AG04450 (cell line): Measurements from ENCODE around the gene UTP11. TPM values are rescaled to one million over a fixed set of nuclear protein-coding genes. Genes with fewer than 3 reads are reported as not detected.

Experiments used
- CTCF ChIA-PET: fragments of 300-600, 350-600 bp; formaldehyde crosslinking; extraction: SDS; loops from one replicate; lab custom pipeline; 2022; ENCODE audit warnings: antibody characterized with exemption, inconsistent platforms; lab: Charles Lee
- POLR2A ChIA-PET: fragments of 350-600 bp; formaldehyde crosslinking; extraction: SDS; loops from one replicate; lab custom pipeline; 2021; ENCODE audit warnings: antibody characterized with exemption, inconsistent platforms; lab: Yijun Ruan, JAX
- DNase-seq: peaks from one replicate; pipeline ENCODE4 v3.0.0-alpha.2; 2011; ENCODE audit warnings: low read depth, low spot score
- H3K27ac ChIP-seq: one replicate; pipeline ENCODE4 v1.5.1; 2012; ENCODE audit warnings: low read depth, low read length, control low read depth
- H3K27me3 ChIP-seq: one replicate; pipeline ENCODE4 v1.6.0; 2012; ENCODE audit warnings: low read length; ENCODE audit not compliant: control insufficient read depth, insufficient read depth
- H3K4me3 ChIP-seq: 2 replicates; pipeline ENCODE4 v1.5.1; 2011; ENCODE audit warnings: mild to moderate bottlenecking, low read depth, low read length, control low read depth
- H3K9me3 ChIP-seq: 2 replicates; pipeline ENCODE4 v1.5.1; 2012; ENCODE audit warnings: low read length; ENCODE audit not compliant: control insufficient read depth, insufficient read depth
- CTCF ChIP-seq: IDR thresholded peaks from 2 replicates; pipeline ENCODE4 v1.5.1; 2011; ENCODE audit warnings: low read depth, low read length, control low read depth, inconsistent platforms
- polyA plus RNA-seq: library from polyadenylated mRNA; depleted of rRNA; stranded (reverse); fragments of >200 nt; gene quantifications from 2 replicates; pipeline ENCODE4 v1.2.3, GENCODE V29; 2011

UTP11 gene
- polyA plus RNA-seq, 1 experiment, result 43.8 TPM

- POLR2A ChIA-PET, result no interaction called here
- H3K27ac ChIP-seq, result no peak overlapping the region
- no peak overlapping the region for H3K4me3 ChIP-seq
- DNase-seq, result no peak
- TF ChIP-seq CTCF, result no peak
- CTCF ChIA-PET, result interaction anchor here (0.7 kb wide), 1 partner anchor 37 kb away, joined by 3 read pairs; no protein-coding TSS in a partner anchor
- peaks cover 3% of the 10 kb centered on the region; the same call in 1 of the 2 replicates for H3K9me3 ChIP-seq
- H3K27me3 ChIP-seq, result peaks cover 8% of the 10 kb centered on the region
These were observed 50.1 kb downstream of the UTP11 start for GRCh38 chr1:38062361-38063288.

GRCh38 chr1:38063616-38064015 is 51.1 kb downstream of the UTP11 start:
- H3K9me3 ChIP-seq, result peaks cover 3% of the 10 kb centered on the region; the same call in 1 of the 2 replicates
- peaks cover 14% of the 10 kb centered on the region for H3K27me3 ChIP-seq
- TF ChIP-seq CTCF, result no peak
- ChIA-PET POLR2A (no interaction called here), CTCF (interaction anchor here (0.9 kb wide), 1 partner anchor 755 kb away, joined by 3 read pairs; no protein-coding TSS in a partner anchor)
- H3K27ac ChIP-seq, result no peak overlapping the region
- no peak overlapping the region for H3K4me3 ChIP-seq
- no peak for DNase-seq

- DNase-seq, result peak; percentile 32
- no peak overlapping the region for H3K4me3 ChIP-seq
- ChIA-PET POLR2A (no interaction called here), CTCF (interaction anchor here (0.9 kb wide), 1 partner anchor 755 kb away, joined by 3 read pairs; no protein-coding TSS in a partner anchor)
- H3K27ac ChIP-seq, result no peak overlapping the region
- peaks cover 14% of the 10 kb centered on the region for H3K27me3 ChIP-seq
- TF ChIP-seq CTCF, result no peak
- peaks cover 3% of the 10 kb centered on the region; the same call in 1 of the 2 replicates for H3K9me3 ChIP-seq
These were observed 51.8 kb downstream of the UTP11 start for GRCh38 chr1:38064197-38064903.

- no peak for TF ChIP-seq CTCF
- Histone ChIP-seq H3K9me3 (peaks cover 3% of the 10 kb centered on the region; the same call in 1 of the 2 replicates), H3K27me3 (peaks cover 39% of the 10 kb centered on the region), H3K4me3 (no peak overlapping the region), H3K27ac (no peak overlapping the region)
- ChIA-PET CTCF (interaction anchor here (0.6 kb wide), 1 partner anchor 38 kb away, joined by 7 read pairs; no protein-coding TSS in a partner anchor), POLR2A (no interaction called here)
- DNase-seq, result no peak
These were observed 55.9 kb downstream of the UTP11 start for GRCh38 chr1:38068220-38068979.
